Stomach (tissue), 4 donors: ENCODE results near the gene FGF5.

Experiments
- CTCF ChIP-seq, 7 experiments: fragments of 450-650 bp in 4 of 7; fragments of 200-600 bp in 3 of 7; sonication (generic) in 3 of 7; IDR thresholded peaks; one replicate each; pipeline ENCODE4 v1.5.1; 2016 to 2019; ENCODE audit warnings: antibody characterized with exemption in 7 of 7, control low read depth in 2 of 7, mild to moderate bottlenecking in 1 of 7
- POLR2AphosphoS5 ChIP-seq, 3 donors: sonication (generic); formaldehyde crosslinking; IDR thresholded peaks; one replicate each; pipeline ENCODE4 v1.6.1; 2016; ENCODE audit warnings: antibody characterized with exemption in 3 of 3

GRCh38 chr4:80295826-80296225, 29.4 kb downstream of the FGF5 start:
- TF ChIP-seq CTCF (IDR thresholded peaks at IDR 0.05) = no peak
- no peak for TF ChIP-seq POLR2AphosphoS5 (IDR thresholded peaks at IDR 0.05)
